GM21447 (cell line): ENCODE data around the gene PRDM1.

Experiments used
- ATAC-seq: cut with Tn5 transposase; IDR thresholded peaks from one replicate; pipeline ENCODE4 v1.9.1; 2021; ENCODE audit not compliant: unreplicated experiment

The PRDM1 gene

GRCh38 chr6:106094964-106095335 is 8.8 kb downstream of the PRDM1 start:
- ATAC-seq: no peak

GRCh38 chr6:106097411-106098231 is 11.5 kb downstream of the PRDM1 start:
- peak; percentile 46 for ATAC-seq

GRCh38 chr6:106098383-106099234 is 12.5 kb downstream of the PRDM1 start:
- peak; percentile 37 for ATAC-seq

- no peak for ATAC-seq
Measured at GRCh38 chr6:106099235-106099537, 13.1 kb downstream of the PRDM1 start.

GRCh38 chr6:106100755-106101154 is 14.6 kb downstream of the PRDM1 start:
- no peak for ATAC-seq

- ATAC-seq: no peak
Measured at GRCh38 chr6:106101466-106101865, 15.3 kb downstream of the PRDM1 start.

- peak; percentile 56 for ATAC-seq
Measured at GRCh38 chr6:106102034-106102433, 15.9 kb downstream of the PRDM1 start.

GRCh38 chr6:106102967-106103727 is 17.0 kb downstream of the PRDM1 start:
- ATAC-seq: no peak

- ATAC-seq: peak; percentile 49
Measured at GRCh38 chr6:106103728-106104109, 17.6 kb downstream of the PRDM1 start.

GRCh38 chr6:106104476-106104875 is 18.3 kb downstream of the PRDM1 start:
- no peak for ATAC-seq

- no peak for ATAC-seq
Measured at GRCh38 chr6:106104941-106105340, 18.8 kb downstream of the PRDM1 start.

GRCh38 chr6:106105493-106105892 is 19.4 kb downstream of the PRDM1 start:
- no peak for ATAC-seq

- ATAC-seq: no peak
Measured at GRCh38 chr6:106106276-106107042, 20.3 kb downstream of the PRDM1 start.

- no peak for ATAC-seq
Measured at GRCh38 chr6:106107043-106107613, 21.0 kb downstream of the PRDM1 start.

- no peak for ATAC-seq
Measured at GRCh38 chr6:106108129-106108528, 22.0 kb downstream of the PRDM1 start.

GRCh38 chr6:106109029-106109428 is 22.9 kb downstream of the PRDM1 start:
- ATAC-seq: no peak

- ATAC-seq: no peak
Measured at GRCh38 chr6:106110164-106110826, 24.2 kb downstream of the PRDM1 start.

- ATAC-seq: no peak
Measured at GRCh38 chr6:106112433-106112832, 26.3 kb downstream of the PRDM1 start.

GRCh38 chr6:106113256-106113959 is 27.3 kb downstream of the PRDM1 start:
- no peak for ATAC-seq
